ENCODE measurements around the gene RNU1-2.
"Not testable (repeated sequence)": the region's sequence is repeated elsewhere in the genome, so short reads cannot be mapped to it uniquely, and the experiment has no call there.

RNU1-2 gene

DNA sequence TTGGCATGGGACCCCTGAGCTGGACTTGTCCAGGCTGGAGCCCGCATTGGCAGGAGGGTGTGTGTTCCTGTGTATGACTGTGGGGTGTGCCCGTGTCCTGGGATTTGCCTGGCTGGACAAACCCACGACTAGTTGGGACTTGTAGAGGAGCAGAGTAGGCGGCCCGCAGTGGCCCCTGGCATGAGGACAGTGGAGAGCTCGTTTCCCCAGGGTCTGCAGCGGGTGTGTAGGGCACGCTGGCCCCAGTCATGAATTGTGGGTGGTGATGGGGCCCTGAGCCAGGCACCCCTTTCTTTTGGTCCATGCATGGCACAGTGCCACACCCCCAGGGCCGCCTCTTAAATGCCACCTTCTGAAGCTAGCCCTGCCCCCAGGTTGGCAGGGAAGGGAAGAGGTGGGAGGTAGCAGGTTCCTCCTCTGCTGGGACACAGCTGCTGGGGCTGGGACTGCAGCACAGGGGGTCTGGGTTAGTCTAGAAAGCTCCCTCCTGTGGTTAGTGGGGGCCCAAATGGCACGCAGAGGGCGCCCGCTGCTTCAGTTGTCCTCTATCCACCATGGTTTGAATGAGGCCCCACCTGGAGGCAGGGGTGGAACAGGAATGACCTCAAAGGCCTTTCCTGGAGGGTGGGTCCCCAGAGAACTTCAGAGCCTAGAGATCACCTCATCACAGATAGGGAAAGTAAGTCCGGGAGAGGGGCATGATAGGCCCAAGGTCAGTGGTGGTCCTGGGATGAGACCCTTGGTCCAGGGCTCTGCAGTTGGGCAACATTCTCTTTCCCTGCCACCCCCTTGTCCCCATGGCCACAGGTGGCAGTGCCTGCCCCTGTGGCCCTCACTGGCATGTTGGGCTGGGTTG, 30.1 kb downstream of the RNU1-2 start:
- in situ Hi-C loops (cut with MboI; ENCODE audit: low sequenced_read_pairs), result no loop called here

GRCh38 chr1:16926491-16927073, 30.8 kb downstream of the RNU1-2 start:
- in situ Hi-C loops (cut with MboI; ENCODE audit: low sequenced_read_pairs), result no loop called here

DNA sequence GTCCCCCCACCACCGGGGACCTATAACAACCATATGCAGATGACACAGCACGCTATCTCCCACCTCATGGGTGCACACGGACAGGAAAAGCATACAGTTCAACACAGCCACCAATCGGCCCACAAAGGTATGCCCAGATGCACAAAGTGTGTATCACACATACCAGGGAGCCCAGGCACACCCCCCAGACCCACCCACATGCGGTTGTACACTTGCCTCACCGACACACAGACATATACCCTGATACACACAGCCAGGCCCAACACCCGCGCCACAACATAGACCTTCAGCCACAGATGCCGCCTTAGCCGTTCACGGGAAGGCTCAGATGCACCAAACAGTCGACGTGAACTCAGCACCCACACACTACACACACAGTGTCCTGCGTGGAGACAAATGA, 31.5 kb downstream of the RNU1-2 start:
- in situ Hi-C loops (cut with MboI; ENCODE audit: low sequenced_read_pairs), result no loop called here

DNA sequence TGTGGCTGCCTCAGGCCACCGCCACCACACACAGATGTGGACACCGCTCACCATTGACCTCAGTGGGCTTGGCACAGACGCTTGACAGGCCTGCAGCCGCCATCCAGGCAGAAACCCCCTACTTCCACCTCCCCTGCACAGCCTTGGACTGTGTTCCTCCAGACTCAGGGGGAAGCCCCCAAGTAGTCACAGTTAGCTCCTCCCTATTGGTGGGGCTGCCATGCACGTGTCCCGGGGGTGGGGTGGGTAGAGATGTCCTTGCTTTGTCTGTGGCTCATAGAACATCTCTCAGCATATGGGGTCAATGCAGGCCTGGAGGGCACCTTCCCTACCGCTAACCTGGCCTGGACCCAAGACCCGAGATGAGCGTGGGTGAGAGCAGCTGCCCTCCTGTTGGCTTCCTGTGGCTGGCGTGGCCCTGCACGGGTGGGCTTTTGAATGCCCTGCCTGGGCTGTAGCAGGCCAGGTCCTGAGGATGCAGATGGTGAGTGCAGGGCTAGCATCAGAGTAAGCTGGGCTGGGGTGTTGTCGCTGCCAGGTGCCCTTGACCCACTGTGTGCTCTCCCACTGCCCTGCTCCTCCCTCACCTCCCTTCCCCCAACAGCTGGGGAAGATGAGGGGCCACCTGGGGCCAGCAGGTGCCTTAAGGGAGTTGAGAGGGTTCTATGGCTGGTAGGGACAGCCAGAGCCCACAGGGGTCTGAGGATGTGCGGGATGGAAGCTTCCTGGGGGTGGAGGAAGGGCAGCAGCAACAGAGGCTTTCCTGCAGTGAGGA, 32.1 kb downstream of the RNU1-2 start:
- in situ Hi-C loops (cut with MboI; ENCODE audit: low sequenced_read_pairs), result no loop called here

DNA sequence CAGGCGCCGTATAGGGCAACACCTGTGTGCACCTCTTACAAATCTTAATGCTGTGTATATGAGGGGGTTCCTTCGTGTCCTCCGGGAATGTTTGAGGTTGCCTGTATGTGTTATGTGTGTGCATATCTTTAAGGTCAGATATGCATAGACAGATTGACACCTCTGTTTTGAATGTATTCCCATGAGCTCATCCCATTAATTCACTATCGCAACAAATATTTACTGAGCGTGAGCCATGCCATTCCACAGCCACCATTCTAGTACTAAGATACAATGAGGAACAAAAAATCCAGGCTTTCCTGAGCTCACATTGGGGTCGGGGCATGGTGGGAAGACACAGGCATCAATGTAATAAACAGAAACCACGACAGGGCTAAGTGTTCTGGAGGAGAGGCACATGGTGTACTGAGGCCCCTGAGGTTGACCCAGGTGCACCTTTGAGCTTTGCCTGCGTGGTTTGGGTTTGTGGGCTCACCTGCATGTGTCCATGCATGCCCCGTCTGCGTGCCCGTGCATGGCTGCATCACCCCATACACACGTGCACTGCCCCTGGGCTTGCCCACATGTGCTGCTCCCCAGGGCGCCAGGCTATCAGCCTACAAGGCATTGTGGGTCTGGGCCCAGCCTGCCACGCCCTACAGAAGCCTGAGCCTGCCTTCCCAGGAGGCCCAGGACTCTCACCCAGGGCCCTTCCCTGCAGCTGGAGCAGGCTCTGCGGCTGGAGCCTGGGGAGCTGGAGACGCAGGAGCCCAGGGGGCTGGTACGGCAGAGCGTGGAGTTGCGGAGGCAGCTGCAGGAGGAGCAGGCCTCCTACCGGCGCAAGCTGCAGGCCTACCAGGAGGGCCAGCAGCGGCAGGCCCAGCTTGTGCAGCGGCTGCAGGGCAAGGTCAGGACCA, 33.6 kb downstream of the RNU1-2 start:
- in situ Hi-C loops (cut with MboI; ENCODE audit: low sequenced_read_pairs), result not testable (repeated sequence)

- in situ Hi-C loops (cut with MboI; ENCODE audit: low sequenced_read_pairs), result not testable (repeated sequence)
Measured at GRCh38 chr1:16931206-16931934, 35.6 kb downstream of the RNU1-2 start.

GRCh38 chr1:16933945-16934344, 38.2 kb downstream of the RNU1-2 start:
- in situ Hi-C loops (cut with MboI; ENCODE audit: low sequenced_read_pairs), result not testable (repeated sequence)

DNA sequence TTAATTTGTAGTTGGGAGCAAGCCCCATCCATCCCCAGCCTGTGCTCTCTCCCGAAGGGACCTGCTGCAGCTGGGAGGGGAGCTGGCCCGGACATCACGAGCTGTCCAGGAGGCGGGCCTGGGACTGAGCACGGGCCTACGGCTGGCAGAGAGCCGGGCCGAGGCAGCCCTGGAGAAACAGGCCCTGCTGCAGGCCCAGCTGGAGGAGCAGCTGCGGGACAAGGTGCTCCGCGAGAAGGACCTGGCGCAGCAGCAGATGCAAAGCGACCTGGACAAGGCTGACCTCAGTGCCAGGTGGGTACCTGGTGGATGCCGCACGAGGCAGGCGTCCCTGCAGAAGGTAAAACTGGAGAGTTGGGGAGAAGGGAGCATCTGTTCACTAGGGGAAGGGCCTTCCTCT, 40.8 kb downstream of the RNU1-2 start:
- in situ Hi-C loops (cut with MboI; ENCODE audit: low sequenced_read_pairs), result not testable (repeated sequence)

- in situ Hi-C loops (cut with MboI; ENCODE audit: low sequenced_read_pairs), result no loop called here
Measured at GRCh38 chr1:16938351-16939321, 42.9 kb downstream of the RNU1-2 start.

DNA sequence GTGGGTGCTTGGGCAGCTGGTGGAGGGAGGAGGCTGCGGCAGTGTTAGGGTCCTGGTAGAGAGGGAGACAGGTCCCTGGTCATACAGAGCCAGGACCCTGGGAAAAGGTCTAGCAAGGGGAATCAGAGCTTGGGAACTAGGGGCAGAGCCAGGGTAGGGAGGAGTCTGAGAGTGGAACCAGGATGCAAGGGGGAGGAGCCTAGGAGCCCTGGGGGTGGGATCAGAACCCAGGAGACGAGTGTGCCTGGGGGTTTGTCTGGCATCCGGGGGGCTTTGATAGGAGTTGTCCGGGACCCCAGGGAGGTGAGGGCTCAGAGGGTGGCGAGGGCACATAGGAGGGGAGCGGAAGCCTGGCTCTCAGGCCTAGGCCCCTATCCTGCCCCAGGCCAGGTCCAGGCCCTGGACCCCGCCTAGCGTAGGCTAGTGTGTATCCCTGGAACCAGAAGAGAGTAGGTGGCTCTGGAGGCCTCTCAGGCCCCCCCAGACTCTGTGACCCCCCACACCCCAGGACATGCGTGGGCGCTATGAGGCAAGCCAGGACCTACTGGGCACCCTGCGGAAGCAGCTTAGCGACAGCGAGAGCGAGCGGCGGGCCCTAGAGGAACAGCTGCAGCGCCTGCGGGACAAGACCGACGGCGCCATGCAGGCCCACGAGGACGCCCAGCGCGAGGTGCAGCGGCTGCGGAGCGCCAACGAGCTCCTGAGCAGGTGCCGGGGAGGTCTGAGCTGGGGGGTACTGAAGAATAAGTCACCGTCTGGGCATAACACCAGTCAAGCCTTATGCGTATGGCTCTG, 43.8 kb downstream of the RNU1-2 start:
- in situ Hi-C loops (cut with MboI; ENCODE audit: low sequenced_read_pairs), result not testable (repeated sequence)

- in situ Hi-C loops (cut with MboI; ENCODE audit: low sequenced_read_pairs), result no loop called here
Measured at GRCh38 chr1:16944038-16944437, 48.3 kb downstream of the RNU1-2 start.

DNA sequence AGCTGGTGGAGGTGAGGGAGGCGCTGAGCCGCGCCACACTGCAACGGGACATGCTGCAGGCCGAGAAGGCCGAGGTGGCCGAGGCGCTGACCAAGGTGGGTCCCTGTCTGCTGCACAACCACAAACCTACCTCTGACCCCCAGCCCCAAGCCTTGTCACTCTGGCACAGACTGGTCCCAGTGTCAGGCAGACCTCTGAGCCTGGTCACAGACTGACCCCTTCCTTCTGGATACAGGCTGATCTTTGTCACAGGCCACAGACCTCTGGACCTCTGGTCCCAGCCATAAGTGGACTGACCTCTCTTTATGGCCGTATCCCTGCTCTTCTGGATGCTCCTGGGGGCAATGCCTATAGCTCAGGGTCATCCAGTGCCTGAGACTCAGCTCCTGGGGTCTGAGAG, 49.7 kb downstream of the RNU1-2 start:
- in situ Hi-C loops (cut with MboI; ENCODE audit: low sequenced_read_pairs), result not testable (repeated sequence)

Data from hTERT RPE-1 (cell line).